Testis (tissue), 3 donors: Measurements from ENCODE around the gene SH3PXD2B. TPM values are rescaled to one million over a fixed set of nuclear protein-coding genes. Genes with fewer than 3 reads are reported as not detected.

ENCODE experiments used
- DNase-seq: peaks from one replicate; pipeline ENCODE4 v3.0.0-alpha.2; 2019
- H3K27ac ChIP-seq, 2 donors: fragments of 200-600 bp; sonication (generic); one replicate each; pipeline ENCODE4 v1.5.1; 2019
- H3K27me3 ChIP-seq: fragments of 200-600 bp; sonication (generic); one replicate; pipeline ENCODE4 v1.5.1; 2019
- H3K36me3 ChIP-seq: fragments of 200-600 bp; sonication (generic); one replicate; pipeline ENCODE4 v1.5.1; 2017; ENCODE audit warnings: low read depth; ENCODE audit errors: missing control alignments
- H3K4me1 ChIP-seq: fragments of 200-600 bp; sonication (generic); one replicate; pipeline ENCODE4 v1.5.1; 2019
- H3K4me3 ChIP-seq, 2 donors: fragments of 200-600 bp; sonication (generic); one replicate each; pipeline ENCODE4 v1.5.1; 2017 to 2019
- H3K9me3 ChIP-seq: fragments of 200-600 bp; sonication (generic); one replicate; pipeline ENCODE4 v1.5.1; 2017
- CTCF ChIP-seq, 3 experiments: fragments of 450-650 bp in 2 of 3; fragments of 200-600 bp in 1 of 3; sonication (generic) in 1 of 3; IDR thresholded peaks; one replicate each; pipeline ENCODE4 v1.5.1; 2016 to 2019; ENCODE audit warnings: antibody characterized with exemption in 3 of 3, mild to moderate bottlenecking in 2 of 3, moderate library complexity in 1 of 3
- POLR2A ChIP-seq: fragments of 450-650 bp; IDR thresholded peaks from one replicate; pipeline ENCODE4 v1.6.1; 2017; ENCODE audit warnings: antibody characterized with exemption, mild to moderate bottlenecking, moderate library complexity
- WGBS, 2 donors: methylation state at CpG; one replicate each; pipeline ENCODE4 v1.1.5; 2018; 5-methylcytosine and 5-hydroxymethylcytosine counted together
- intact Hi-C: fragments of 100-400 bp; cut with DNase I; formaldehyde crosslinking; loops from one replicate; pipeline ENCODE4 v1.15.1; 2023; ENCODE audit warnings: low total_unique reads
- polyA plus RNA-seq: library from polyadenylated mRNA; stranded (reverse); fragments of 350-450 nt; fragmentation: Illumina TruSeq; extraction: RNeasy Lipid Tissue Mini Kit (QIAGEN cat#74804); gene quantifications from one replicate; pipeline ENCODE4 v1.2.3, GENCODE V29; 2014; ENCODE audit warnings: low read depth, low replicate concordance; ENCODE audit not compliant: insufficient read depth
- total RNA-seq, 2 donors: library from RNA; depleted of rRNA; stranded (reverse); fragments of >200 nt; gene quantifications; one replicate each; pipeline ENCODE4 v1.2.3, GENCODE V29; 2016

SH3PXD2B gene
- total and polyA plus RNA-seq, 3 donors from 2014 or later: 18.3 to 29.4 (median 20.2) TPM

DNA sequence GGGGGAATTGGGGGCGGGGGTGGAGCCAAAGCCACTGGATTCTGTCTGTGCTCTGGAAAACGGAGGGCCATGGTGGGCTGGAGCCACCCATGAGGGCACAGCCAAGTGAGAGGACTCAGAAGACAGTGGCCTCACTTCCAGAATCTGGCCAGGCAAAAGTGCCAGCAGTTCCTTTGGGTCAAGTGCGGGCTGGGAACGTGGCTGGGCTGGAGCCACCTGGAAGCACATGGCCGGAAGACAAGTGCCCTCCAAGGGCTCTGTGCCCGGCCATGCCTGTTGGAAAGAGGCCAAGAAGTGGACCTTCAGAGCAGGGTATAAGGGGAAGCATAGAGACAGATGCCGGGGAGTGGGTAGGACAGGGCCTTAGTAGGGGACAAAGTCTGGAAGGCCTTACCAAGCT, 11.7 kb upstream of the SH3PXD2B start:
- 69 to 91% methylated on average over 6 to 7 of the region's 7 CpGs for WGBS, 2 donors
- Histone ChIP-seq H3K4me1 (no peaks in the 10 kb centered on the region), H3K9me3 (no peaks in the 10 kb centered on the region), H3K27ac (no peak overlapping the region), H3K36me3 (no peaks in the 10 kb centered on the region), H3K4me3 (no peak overlapping the region), H3K27me3 (no peaks in the 10 kb centered on the region)
- no peak for DNase-seq
- TF ChIP-seq CTCF (IDR thresholded peaks at IDR 0.05) (no peak), POLR2A (no peak)
- intact Hi-C loops: no loop called here

GRCh38 chr5:172463031-172463430, 8.7 kb upstream of the SH3PXD2B start:
- Histone ChIP-seq H3K27ac (no peak overlapping the region), H3K36me3 (no peaks in the 10 kb centered on the region), H3K9me3 (no peaks in the 10 kb centered on the region), H3K4me3 (no peak overlapping the region), H3K4me1 (no peaks in the 10 kb centered on the region), H3K27me3 (no peaks in the 10 kb centered on the region)
- no peak for DNase-seq
- intact Hi-C loops: no loop called here
- TF ChIP-seq POLR2A (no peak), CTCF (IDR thresholded peaks at IDR 0.05) (no peak)
- 53 to 67% methylated on average over 9 of the region's 9 CpGs for WGBS, 2 donors

GRCh38 chr5:172459783-172460165, 5.4 kb upstream of the SH3PXD2B start:
- Histone ChIP-seq H3K36me3 (no peaks in the 10 kb centered on the region), H3K4me3 (no peak overlapping the region), H3K9me3 (no peaks in the 10 kb centered on the region), H3K27ac (no peak overlapping the region), H3K27me3 (no peaks in the 10 kb centered on the region), H3K4me1 (peaks cover 9% of the 10 kb centered on the region)
- no peak for DNase-seq
- intact Hi-C loops: no loop called here
- TF ChIP-seq POLR2A (no peak), CTCF (IDR thresholded peaks at IDR 0.05) (no peak)
- 94 to 97% methylated on average over 5 of the region's 5 CpGs for WGBS, 2 donors

DNA sequence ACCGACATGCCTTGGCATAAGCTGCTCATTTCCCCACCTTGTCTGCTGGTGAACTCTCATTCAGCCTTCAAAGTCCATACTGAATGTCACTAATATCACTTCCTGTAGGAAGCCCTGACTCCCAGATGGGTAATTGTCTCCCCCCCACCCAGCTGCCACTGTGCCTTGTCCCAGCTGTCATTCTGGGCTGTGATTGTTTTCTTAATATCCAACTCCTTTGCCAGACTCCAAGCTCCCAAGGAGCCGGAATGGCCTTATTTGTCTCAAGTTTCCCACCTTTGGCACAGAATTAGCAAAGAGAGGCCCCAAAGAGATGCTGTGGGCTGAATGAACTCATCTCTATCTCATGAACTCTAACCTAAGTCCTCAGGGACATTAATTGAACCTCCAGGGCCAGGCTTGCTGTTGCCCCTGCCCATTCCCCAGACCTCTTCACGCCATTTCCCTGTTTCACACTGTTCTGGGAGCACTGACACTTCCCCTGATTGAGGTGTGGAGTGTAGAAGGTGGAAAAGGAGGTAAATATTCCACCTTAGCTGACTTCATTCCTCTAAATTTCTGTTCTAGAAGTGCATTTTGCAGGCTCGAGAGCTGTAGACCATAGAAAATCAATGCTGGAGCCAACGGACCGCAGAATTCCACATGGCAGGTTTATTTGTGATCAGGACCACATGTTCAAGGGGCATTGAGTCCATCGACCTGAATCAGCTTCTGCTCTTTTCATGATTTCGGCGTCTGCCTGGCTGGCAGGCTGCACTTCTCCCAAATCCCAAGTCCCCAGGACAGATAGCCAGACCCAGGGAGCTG, 4.9 kb upstream of the SH3PXD2B start:
- Histone ChIP-seq H3K4me3 (no peak overlapping the region), H3K4me1 (peaks cover 11% of the 10 kb centered on the region), H3K27me3 (no peaks in the 10 kb centered on the region), H3K36me3 (no peaks in the 10 kb centered on the region), H3K27ac (no peak overlapping the region), H3K9me3 (no peaks in the 10 kb centered on the region)
- WGBS, 2 donors: 83 to 87% methylated on average over 9 of the region's 9 CpGs
- intact Hi-C loops: no loop called here
- DNase-seq: no peak
- TF ChIP-seq POLR2A (no peak), CTCF (IDR thresholded peaks at IDR 0.05) (no peak)
